GM21515 (cell line): ENCODE measurements around the gene PRR36.
"Not testable (repeated sequence)": the region's sequence is repeated elsewhere in the genome, so short reads cannot be mapped to it uniquely, and the experiment has no call there.

ENCODE experiments used
- ATAC-seq: cut with Tn5 transposase; IDR thresholded peaks from one replicate; pipeline ENCODE4 v1.9.1; 2021; ENCODE audit not compliant: unreplicated experiment

PRR36 gene

GRCh38 chr19:7899751-7900378 lies 25.7 kb upstream of the PRR36 start:
- no peak for ATAC-seq

- no peak for ATAC-seq
Observed at GRCh38 chr19:7898967-7899366, 24.8 kb upstream of the PRR36 start.

- no peak for ATAC-seq
Observed at GRCh38 chr19:7897292-7897691, 23.1 kb upstream of the PRR36 start.

- no peak for ATAC-seq
Observed at GRCh38 chr19:7895565-7895964, 21.4 kb upstream of the PRR36 start.

- no peak for ATAC-seq
Observed at GRCh38 chr19:7894612-7895309, 20.6 kb upstream of the PRR36 start.

- ATAC-seq = not testable (repeated sequence)
Observed at GRCh38 chr19:7893362-7894101, 19.3 kb upstream of the PRR36 start.

GRCh38 chr19:7888826-7889217 lies 14.6 kb upstream of the PRR36 start:
- no peak for ATAC-seq

GRCh38 chr19:7888145-7888825 lies 14.1 kb upstream of the PRR36 start, which contains the start of gene LRRC8E:
LRRC8E (plus strand) TSS chr19:7888510; CDS start chr19:7895604, 7,094 bp downstream.
- no peak for ATAC-seq

- ATAC-seq = no peak
Observed at GRCh38 chr19:7887408-7888144, 13.4 kb upstream of the PRR36 start.

- ATAC-seq = no peak
Observed at GRCh38 chr19:7885818-7886217, 11.6 kb upstream of the PRR36 start.

- ATAC-seq = no peak
Observed at GRCh38 chr19:7883796-7884570, 9.8 kb upstream of the PRR36 start.

GRCh38 chr19:7883105-7883504 lies 8.9 kb upstream of the PRR36 start:
- ATAC-seq = no peak

GRCh38 chr19:7881910-7882309 lies 7.7 kb upstream of the PRR36 start:
- no peak for ATAC-seq

- ATAC-seq = no peak
Observed at GRCh38 chr19:7879836-7880235, 5.6 kb upstream of the PRR36 start.

GRCh38 chr19:7879111-7879807 lies 5.1 kb upstream of the PRR36 start:
- no peak for ATAC-seq

- no peak for ATAC-seq
Observed at GRCh38 chr19:7877249-7877836, 3.2 kb upstream of the PRR36 start.

- ATAC-seq = no peak
Observed at GRCh38 chr19:7874897-7875273, 695 bp upstream of the PRR36 start.

GRCh38 chr19:7873304-7874075 lies 700 bp downstream of the PRR36 start:
- no peak for ATAC-seq
